GM21381 (cell line): ENCODE data around the gene RAD51C.
"Not testable (repeated sequence)": the region's sequence is repeated elsewhere in the genome, so short reads cannot be mapped to it uniquely, and the experiment has no call there.

Experiments
- ATAC-seq: cut with Tn5 transposase; IDR thresholded peaks from one replicate; pipeline ENCODE4 v1.9.1; 2021; ENCODE audit warnings: mild to moderate bottlenecking, moderate library complexity; ENCODE audit not compliant: unreplicated experiment

The RAD51C gene

DNA sequence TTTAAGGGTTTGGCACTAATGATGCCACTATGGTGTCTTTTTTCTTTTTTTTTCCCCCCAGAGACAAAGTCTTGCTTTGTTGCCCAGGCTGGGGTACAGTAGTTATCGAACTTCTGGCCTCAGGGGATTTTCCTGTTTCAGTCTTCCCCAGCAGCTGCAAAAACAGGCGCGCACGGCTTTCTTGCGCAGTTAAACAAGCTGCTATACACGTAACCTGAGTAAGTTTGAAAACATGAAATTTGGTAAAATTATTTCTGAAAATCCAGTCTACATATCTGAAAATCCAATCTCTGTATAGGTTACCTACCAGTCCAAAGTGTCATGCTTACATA is 12.4 kb upstream of the RAD51C start:
- ATAC-seq: no peak

- no peak for ATAC-seq
Observed at GRCh38 chr17:58684003-58684402, 8.4 kb upstream of the RAD51C start.

- not testable (repeated sequence) for ATAC-seq
Observed at GRCh38 chr17:58684462-58684861, 7.9 kb upstream of the RAD51C start.

DNA sequence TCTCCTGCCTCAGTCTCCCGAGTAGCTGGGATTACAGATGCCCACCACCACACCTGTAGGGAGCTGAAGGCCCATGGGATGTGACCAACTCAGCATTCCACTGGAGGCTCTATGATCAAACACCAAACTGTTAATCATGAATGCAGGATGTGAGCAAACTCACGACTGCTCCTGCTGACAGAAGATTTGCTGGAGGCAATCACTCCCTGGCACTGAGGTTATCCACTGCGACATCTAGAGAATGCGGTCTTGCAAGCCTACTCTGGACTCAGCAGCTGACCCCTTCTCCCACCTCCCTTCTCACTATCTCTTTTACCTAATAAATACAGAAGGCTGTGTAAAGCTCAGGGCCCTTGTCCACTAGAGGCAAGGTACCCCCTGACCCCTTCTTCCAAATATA is 5.4 kb upstream of the RAD51C start:
- no peak for ATAC-seq

- ATAC-seq: no peak
Observed at GRCh38 chr17:58688521-58688920, 3.9 kb upstream of the RAD51C start.

DNA sequence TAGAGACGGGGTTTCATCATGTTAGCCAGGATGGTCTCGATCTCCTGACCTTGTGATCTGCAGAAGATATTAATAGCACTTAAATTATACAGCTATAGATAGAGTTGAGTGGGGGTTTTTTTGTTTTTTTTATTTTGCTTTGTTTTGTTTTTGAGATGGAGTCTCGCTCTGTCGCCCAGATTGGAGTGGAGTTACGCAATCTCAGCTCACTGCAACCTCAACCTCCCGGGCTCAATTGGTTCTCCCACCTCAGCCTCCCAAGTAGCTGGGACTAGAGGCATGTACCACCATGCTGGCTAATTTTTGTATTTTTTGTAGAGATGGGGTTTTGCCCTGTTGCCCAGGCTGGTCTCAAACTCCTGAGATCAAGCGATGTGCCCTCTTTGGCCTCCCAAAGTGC is 2.4 kb upstream of the RAD51C start:
- not testable (repeated sequence) for ATAC-seq

- ATAC-seq: no peak
Observed at GRCh38 chr17:58691701-58692238, 632 bp upstream of the RAD51C start, which contains the start of gene TEX14. Gene TEX14 (minus strand): TSS chr17:58692045. CDS start chr17:58652001, 40,044 bp downstream.

DNA sequence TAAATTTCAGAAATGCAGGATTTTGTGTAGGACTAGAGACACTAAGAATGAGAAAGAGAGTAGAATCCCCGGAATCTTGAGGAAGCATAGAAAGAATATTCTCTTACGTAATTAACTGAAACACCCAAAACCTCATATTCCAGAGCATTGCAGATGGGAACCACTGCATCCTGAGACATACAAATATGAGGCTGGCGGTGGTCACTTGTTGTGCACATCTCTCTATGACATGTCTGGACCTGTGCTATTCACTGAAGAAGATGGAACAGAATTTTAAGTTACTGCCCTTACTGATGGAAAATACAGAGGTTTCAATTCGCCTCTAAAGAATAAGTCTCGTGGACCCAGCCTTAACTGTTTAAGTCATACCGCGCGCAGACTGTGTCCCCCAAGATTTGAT is 806 bp downstream of the RAD51C start:
- ATAC-seq: no peak

GRCh38 chr17:58693751-58694150 is 1.3 kb downstream of the RAD51C start:
- no peak for ATAC-seq

DNA sequence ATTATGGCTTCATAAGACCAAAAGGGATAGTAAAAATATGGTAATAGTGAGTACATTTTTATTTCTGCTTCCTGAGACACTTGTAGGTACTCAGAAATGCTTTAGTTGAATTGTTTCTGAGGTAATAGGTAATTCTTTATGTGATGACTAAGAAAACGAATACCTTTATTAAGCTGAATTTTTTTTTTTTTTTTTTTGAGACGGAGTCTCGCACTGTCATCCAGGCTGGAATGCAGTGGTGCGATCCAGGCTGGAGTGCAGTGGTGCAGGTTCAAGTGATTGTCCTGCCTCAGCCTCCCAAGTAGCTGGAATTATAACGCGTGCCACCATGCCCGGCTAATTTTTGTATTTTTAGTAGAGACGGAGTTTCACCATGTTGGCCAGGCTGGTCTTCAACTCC is 1.9 kb downstream of the RAD51C start:
- ATAC-seq: no peak

- no peak for ATAC-seq
Observed at GRCh38 chr17:58694826-58695225, 2.4 kb downstream of the RAD51C start.

DNA sequence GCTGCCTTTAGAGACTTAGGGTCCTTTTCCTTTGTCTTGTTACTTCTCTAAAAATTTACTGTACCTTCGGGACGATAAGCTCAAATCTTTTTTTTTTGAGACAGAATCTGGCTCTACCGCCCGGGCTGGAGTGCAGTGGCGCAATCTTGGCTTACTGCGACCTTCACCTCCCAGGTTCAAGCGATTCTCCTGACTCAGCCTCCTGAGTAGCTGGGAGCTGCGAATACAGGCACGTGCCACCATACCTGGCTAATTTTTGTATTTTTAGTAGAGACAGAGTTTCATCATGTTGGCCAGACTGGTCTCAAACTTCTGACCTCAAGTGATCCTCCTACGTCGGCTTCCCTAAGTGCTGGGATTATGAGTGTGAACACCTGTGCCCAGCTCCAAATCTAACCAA is 7.4 kb downstream of the RAD51C start:
- no peak for ATAC-seq

- no peak for ATAC-seq
Observed at GRCh38 chr17:58702045-58702476, 9.7 kb downstream of the RAD51C start.

GRCh38 chr17:58702708-58703107 is 10.3 kb downstream of the RAD51C start:
- ATAC-seq: no peak

DNA sequence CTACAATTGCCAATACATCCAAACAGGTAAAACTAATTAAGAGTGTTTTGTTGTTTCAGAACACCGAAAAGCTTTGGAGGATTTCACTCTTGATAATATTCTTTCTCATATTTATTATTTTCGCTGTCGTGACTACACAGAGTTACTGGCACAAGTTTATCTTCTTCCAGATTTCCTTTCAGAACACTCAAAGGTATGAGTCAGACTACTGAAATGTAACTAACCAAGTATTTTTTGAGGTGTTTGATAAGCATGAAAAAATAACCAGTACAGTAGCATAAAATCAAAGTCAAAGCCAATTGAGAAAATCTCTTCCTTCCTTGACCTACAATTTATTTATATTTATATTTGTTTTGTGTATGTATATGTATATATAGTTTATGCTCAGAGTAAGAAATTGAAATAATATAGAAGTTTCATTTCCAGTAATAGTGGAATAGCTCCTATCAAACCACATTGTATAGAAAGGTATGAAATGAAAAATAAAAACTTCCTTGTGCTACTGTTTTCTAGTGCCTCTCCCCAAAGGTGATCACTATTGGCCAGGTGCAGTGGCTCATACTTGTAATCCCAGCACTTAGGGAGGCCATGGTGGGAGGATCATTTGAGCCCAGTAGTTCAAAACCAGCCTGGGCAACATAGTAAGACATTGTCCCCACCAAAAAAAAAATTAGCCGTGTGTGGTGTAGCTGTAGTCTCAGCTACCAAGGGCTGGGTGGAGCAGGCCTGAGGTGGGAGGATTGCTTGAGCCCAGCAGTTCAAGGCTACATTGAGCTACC is 10.9 kb downstream of the RAD51C start:
- no peak for ATAC-seq

- ATAC-seq: no peak
Observed at GRCh38 chr17:58703916-58704286, 11.5 kb downstream of the RAD51C start.

DNA sequence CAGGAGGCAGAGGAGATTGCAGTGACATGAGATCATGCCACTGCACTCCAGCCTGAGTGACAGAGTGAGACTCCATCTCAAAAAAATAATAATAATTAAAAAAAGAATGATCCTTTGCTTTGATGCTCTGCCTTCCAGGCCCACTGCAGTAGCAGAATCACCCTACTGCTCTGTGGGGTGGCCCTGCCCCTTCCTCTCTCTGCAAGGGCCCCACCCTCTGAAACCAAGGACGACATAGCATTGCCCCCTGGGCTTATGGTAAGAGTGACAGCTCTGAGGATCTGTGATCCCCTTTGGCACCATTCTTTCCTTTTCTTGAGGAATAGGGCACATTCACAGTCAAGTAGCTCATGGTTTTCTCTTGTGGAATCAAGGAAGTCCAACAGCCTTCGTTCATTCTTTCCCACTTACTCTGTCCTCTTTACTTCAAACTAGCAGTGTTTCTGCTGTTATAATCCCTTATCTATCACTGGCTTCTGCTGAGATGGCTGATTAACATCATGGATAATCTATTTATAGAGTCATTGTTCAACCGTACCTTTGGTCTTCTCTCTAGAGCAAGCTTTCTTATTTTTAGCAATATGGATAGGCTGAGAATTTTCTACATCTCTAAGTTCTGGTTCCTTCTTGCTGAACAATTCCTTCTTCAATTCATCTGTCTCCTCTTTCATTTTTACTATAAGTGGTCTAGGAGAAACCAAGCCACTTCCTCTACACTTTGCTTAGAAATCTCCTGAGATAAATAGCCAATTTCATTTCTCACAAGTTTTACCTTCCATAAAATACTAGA is 14.1 kb downstream of the RAD51C start:
- no peak for ATAC-seq

- ATAC-seq: no peak
Observed at GRCh38 chr17:58710948-58711552, 18.6 kb downstream of the RAD51C start.

GRCh38 chr17:58722274-58722673 is 29.9 kb downstream of the RAD51C start:
- ATAC-seq: no peak

DNA sequence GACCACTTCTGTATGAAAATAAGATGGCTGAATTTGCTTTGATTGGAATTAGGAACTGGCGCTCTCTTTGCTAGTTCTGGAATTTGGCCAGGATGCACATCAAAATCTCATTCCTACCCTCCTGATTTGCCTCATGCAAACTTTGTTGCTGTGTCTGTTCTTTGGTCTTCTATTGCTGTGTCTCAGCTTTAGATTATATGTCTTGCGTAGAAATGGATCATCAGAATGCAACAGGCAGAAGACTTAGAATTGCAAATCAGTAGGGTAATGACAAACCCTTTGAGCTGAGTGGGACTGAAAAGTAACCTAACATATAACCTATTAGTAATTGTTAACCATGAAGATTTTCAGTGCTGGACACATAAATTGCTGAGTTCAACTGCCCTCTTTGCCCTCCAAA is 30.3 kb downstream of the RAD51C start:
- ATAC-seq: no peak

DNA sequence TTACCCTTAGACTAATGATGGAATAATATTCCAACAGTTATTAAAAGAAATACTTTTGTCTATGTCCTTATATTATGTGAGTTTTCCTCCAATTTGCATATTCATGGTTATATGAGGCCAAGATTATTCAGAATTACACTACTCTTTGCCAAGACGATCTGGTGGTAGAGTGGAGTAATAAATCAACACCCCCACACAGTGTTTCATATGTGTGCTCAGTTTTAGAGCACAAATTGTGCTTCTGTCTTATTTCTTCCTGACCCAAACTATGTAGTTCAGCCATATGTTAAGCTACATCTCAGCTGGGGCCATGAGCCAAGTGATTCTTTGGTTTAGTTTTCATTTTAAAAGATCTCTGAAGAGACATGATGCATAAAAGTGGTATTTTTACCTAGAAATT is 36.4 kb downstream of the RAD51C start:
- ATAC-seq: no peak

DNA sequence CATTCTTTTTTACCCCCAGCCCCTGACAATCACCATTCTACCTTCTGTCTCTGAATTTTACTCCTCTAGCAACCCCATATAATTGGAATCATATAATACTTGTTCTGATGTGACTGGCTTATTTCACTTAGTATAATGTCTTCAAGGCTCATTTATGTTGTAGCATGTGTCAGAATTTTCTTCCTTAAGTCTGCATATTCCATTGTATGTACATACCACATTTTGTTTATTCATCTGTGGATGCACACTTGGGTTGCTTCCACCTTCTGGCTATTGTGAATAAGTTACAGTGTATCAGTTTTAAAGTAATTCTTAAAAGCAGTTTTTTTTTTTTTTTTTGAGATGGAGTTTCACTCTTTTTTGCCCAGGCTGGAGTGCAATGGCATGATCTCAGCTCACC is 38.5 kb downstream of the RAD51C start:
- ATAC-seq: no peak
